Measurements from ENCODE around the gene KCNIP4.

The KCNIP4 gene

GRCh38 chr4:21184788-21185187, 763.8 kb downstream of the KCNIP4 start:
- H3K9me3 Mint-ChIP-seq, result no peaks in the 10 kb centered on the region
- no peaks in the 10 kb centered on the region for H3K27me3 Mint-ChIP-seq
- no peaks in the 10 kb centered on the region for H3K36me3 Mint-ChIP-seq (ENCODE audit: low read depth)
- ATAC-seq (no peak), DNase-seq (no peak)
- no peak overlapping the region for H3K27ac Mint-ChIP-seq
- H3K4me1 Mint-ChIP-seq, result no peaks in the 10 kb centered on the region
- no peak overlapping the region for H3K4me3 Mint-ChIP-seq

DNA sequence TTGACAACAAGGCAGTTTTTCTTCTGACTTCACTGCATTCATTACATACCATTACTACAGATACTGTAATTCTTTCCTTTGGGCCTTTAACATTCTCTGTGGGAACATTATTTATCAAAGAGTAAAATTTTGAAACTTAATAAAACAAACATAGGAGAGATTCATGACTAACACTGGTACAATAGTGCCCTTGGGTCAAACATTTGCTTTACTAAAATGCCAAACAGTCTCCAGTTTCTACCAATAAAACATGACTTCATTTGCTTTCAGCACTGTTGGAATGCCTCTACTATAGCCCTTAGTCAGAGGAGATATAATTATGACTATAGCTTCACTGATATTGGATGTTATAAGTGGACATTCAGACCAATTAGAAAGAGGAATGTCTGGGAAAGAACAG, 766.9 kb downstream of the KCNIP4 start:
- Mint-ChIP-seq H3K4me1 (no peaks in the 10 kb centered on the region), H3K9me3 (no peaks in the 10 kb centered on the region), H3K27ac (no peak overlapping the region), H3K4me3 (no peak overlapping the region), H3K36me3 (ENCODE audit: low read depth) (no peaks in the 10 kb centered on the region), H3K27me3 (no peaks in the 10 kb centered on the region)
- ATAC-seq (no peak), DNase-seq (no peak)

DNA sequence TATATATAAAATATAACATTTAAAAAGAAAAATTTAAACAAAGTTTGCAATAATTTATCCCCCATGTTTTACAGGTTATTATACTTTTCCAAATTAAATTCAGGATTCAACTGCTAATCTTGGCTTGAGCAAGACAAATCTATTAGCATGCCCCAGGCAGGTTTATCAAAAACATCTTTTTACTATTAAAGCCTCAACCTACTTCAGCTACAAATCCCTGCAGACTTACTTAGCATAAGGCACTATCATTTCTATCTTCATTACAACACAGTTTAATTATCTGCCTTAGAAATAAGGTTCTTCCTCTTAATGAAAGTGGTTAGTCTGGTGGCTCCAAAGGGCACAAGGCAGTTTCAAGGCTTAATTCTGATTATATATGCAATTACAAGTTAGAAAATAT, 770.7 kb downstream of the KCNIP4 start:
- Mint-ChIP-seq H3K4me1 (no peaks in the 10 kb centered on the region), H3K9me3 (no peaks in the 10 kb centered on the region), H3K36me3 (ENCODE audit: low read depth) (no peaks in the 10 kb centered on the region), H3K4me3 (no peak overlapping the region), H3K27ac (no peak overlapping the region), H3K27me3 (no peaks in the 10 kb centered on the region)
- ATAC-seq, result no peak
- no peak for DNase-seq

DNA sequence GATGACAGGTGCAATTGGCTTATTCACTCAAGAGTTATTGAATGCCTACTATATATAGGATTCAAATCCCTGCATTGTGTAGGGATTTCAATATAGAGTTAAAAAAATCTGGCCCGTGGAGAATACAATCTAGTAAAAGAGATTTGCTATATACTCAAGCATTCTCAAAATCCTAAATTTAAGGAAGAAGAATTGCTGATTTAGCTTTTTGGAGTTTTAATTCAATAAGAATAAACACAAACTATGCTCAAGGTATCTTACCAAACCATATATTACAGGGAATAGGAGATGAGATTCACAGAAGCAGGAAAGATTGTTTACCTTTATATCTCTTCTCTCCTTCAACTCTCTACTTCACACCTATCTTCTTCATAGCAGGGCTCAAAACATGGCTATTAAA, 771.5 kb downstream of the KCNIP4 start:
- Mint-ChIP-seq H3K27me3 (no peaks in the 10 kb centered on the region), H3K4me3 (no peak overlapping the region), H3K27ac (no peak overlapping the region), H3K4me1 (no peaks in the 10 kb centered on the region), H3K9me3 (no peaks in the 10 kb centered on the region), H3K36me3 (ENCODE audit: low read depth) (no peaks in the 10 kb centered on the region)
- ATAC-seq (no peak), DNase-seq (no peak)

DNA sequence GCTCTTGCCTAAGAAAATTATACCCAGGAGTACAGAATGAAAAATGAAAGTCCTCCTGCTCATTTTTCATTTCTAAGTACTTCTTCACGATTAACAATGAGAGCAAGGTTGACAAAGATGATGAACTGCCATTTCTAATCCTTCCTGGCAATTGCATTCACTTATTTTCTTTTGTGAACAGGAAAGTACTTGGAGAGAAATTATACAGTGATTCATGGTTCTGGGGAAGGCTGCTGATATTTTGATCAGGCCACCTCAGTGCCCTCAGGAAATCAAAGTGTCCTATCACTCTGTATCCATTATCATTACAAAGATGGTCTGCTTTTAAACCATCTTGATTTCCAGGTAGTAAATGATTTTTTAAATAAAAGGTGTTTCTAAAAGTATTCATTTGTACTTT, 780.9 kb downstream of the KCNIP4 start:
- no peaks in the 10 kb centered on the region for H3K4me1 Mint-ChIP-seq
- H3K27ac Mint-ChIP-seq, result no peak overlapping the region
- ATAC-seq, result no peak
- no peaks in the 10 kb centered on the region for H3K36me3 Mint-ChIP-seq (ENCODE audit: low read depth)
- H3K27me3 Mint-ChIP-seq, result no peaks in the 10 kb centered on the region
- no peak for DNase-seq
- H3K9me3 Mint-ChIP-seq, result no peaks in the 10 kb centered on the region
- H3K4me3 Mint-ChIP-seq, result no peak overlapping the region

DNA sequence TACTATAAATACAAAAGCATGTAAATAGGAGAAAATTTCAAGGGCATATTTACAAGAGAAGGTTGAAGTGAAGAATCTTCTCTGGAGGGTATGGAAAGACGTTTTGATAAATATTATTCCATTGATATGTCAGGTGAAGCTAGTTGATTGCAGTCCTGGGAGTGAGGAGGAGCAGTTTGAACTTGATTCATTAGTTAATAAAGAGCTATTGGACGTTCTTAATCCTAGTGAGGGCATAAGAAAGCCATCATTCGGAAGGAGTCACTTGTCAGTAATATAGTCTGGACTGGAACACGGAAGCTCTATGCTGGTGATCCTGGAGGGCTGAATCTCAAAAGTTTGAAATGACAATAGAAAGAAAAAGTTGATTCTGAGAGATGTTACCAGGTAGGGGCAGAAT, 793.2 kb downstream of the KCNIP4 start:
- Mint-ChIP-seq H3K9me3 (no peaks in the 10 kb centered on the region), H3K27me3 (no peaks in the 10 kb centered on the region), H3K36me3 (ENCODE audit: low read depth) (no peaks in the 10 kb centered on the region), H3K27ac (no peak overlapping the region), H3K4me1 (no peaks in the 10 kb centered on the region), H3K4me3 (no peak overlapping the region)
- DNase-seq, result no peak
- ATAC-seq, result no peak

DNA sequence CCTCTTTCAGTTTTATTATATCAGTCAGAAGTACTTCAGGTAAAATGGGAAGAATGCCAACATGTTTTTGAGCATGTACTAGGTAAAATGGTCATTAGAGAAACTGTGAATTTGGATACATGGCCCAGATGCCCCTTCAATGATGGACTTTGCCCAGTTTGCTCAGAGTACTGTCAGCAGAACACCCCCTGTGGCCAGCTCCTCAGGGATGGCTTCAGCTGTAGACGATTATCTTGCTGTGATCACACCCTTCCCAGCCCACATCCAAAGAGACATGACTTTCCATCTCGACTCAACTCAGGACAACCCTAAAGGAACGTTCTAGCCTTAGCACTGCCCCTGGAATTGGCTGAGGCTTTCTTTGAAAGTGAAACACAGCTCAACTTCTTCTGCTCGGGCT, 809.2 kb downstream of the KCNIP4 start:
- DNase-seq (no peak), ATAC-seq (no peak)
- no peaks in the 10 kb centered on the region for H3K27me3 Mint-ChIP-seq
- H3K27ac Mint-ChIP-seq, result no peak overlapping the region
- no peaks in the 10 kb centered on the region for H3K36me3 Mint-ChIP-seq (ENCODE audit: low read depth)
- H3K9me3 Mint-ChIP-seq, result no peaks in the 10 kb centered on the region
- no peaks in the 10 kb centered on the region for H3K4me1 Mint-ChIP-seq
- no peak overlapping the region for H3K4me3 Mint-ChIP-seq

- no peaks in the 10 kb centered on the region for H3K27me3 Mint-ChIP-seq
- H3K36me3 Mint-ChIP-seq (ENCODE audit: low read depth), result no peaks in the 10 kb centered on the region
- no peak overlapping the region for H3K4me3 Mint-ChIP-seq
- H3K27ac Mint-ChIP-seq, result no peak overlapping the region
- no peak for ATAC-seq
- H3K4me1 Mint-ChIP-seq, result no peaks in the 10 kb centered on the region
- DNase-seq, result no peak
- H3K9me3 Mint-ChIP-seq, result no peaks in the 10 kb centered on the region
These were observed 812.4 kb downstream of the KCNIP4 start for GRCh38 chr4:21136051-21136630.

- Mint-ChIP-seq H3K4me3 (no peak overlapping the region), H3K27me3 (no peaks in the 10 kb centered on the region), H3K9me3 (no peaks in the 10 kb centered on the region), H3K36me3 (ENCODE audit: low read depth) (no peaks in the 10 kb centered on the region), H3K4me1 (no peaks in the 10 kb centered on the region), H3K27ac (no peak overlapping the region)
- no peak for ATAC-seq
- no peak for DNase-seq
These were observed 813.6 kb downstream of the KCNIP4 start for GRCh38 chr4:21134994-21135393.

- DNase-seq (no peak), ATAC-seq (no peak)
- no peaks in the 10 kb centered on the region for H3K4me1 Mint-ChIP-seq
- no peaks in the 10 kb centered on the region for H3K9me3 Mint-ChIP-seq
- H3K36me3 Mint-ChIP-seq (ENCODE audit: low read depth), result no peaks in the 10 kb centered on the region
- H3K4me3 Mint-ChIP-seq, result no peak overlapping the region
- no peaks in the 10 kb centered on the region for H3K27me3 Mint-ChIP-seq
- no peak overlapping the region for H3K27ac Mint-ChIP-seq
These were observed 818.0 kb downstream of the KCNIP4 start for GRCh38 chr4:21130606-21131005.

DNA sequence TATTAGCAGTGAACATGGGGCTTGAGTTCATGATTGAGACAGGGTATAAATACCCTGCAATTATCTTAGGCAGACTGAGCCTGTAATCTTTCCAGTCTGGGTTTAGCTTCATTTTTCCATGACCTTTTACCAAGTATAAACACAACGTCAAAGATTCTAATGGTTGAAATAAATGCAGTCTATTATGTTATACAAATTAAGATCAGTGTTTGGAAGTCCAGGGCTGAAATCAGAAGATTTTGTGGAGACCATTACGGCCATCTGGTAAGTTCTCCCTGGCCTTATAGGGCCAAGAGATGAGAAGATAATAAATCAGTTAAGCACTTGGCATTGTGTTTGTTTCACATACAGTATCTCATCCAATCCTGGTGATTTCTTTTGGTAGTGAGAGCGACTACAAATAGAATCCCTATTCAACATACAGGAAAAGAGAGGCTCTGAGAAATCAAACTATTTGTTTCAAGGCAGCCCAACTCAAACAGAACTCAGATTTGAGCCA, 822.5 kb downstream of the KCNIP4 start:
- Mint-ChIP-seq H3K4me3 (no peak overlapping the region), H3K27ac (no peak overlapping the region), H3K4me1 (no peaks in the 10 kb centered on the region), H3K9me3 (peaks cover 5% of the 10 kb centered on the region), H3K27me3 (no peaks in the 10 kb centered on the region), H3K36me3 (ENCODE audit: low read depth) (no peaks in the 10 kb centered on the region)
- ATAC-seq (no peak), DNase-seq (no peak)

GRCh38 chr4:21118301-21118700, 830.3 kb downstream of the KCNIP4 start:
- DNase-seq (no peak), ATAC-seq (no peak)
- Mint-ChIP-seq H3K9me3 (peaks cover 8% of the 10 kb centered on the region), H3K4me1 (no peaks in the 10 kb centered on the region), H3K36me3 (ENCODE audit: low read depth) (no peaks in the 10 kb centered on the region), H3K27ac (no peak overlapping the region), H3K4me3 (no peak overlapping the region), H3K27me3 (no peaks in the 10 kb centered on the region)

DNA sequence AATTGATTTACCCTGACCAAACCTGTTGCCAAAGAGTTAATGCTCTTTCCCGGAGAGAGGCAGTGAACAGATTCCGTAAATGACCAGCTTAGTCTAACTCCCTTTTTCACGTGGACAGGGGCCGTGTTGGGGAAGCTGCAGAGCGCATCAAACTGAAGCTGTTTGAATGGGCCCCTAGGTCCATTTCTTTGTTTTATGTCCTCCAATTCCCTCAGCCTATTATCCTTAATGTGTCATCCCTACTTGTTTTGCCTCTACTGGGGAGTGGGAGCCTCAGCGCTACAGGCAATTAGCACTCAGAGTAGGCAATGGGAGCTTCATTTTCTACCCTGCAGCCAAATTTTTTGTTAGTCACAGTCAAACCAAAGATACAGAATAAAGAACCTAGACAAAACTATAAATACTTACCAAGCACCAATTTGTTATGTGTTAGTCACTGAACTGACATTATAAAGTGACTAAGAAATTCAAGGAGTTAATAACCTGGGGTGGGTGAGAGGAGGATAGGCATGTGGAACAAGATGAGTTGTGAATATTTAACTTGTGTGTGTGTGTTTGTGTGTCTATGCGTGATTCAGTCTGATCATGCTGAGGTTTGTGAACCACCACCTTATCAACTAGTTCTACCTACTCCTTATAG, 830.9 kb downstream of the KCNIP4 start:
- no peaks in the 10 kb centered on the region for H3K36me3 Mint-ChIP-seq (ENCODE audit: low read depth)
- peaks cover 8% of the 10 kb centered on the region for H3K9me3 Mint-ChIP-seq
- H3K4me3 Mint-ChIP-seq, result no peak overlapping the region
- DNase-seq (no peak), ATAC-seq (no peak)
- no peak overlapping the region for H3K27ac Mint-ChIP-seq
- no peaks in the 10 kb centered on the region for H3K27me3 Mint-ChIP-seq
- no peaks in the 10 kb centered on the region for H3K4me1 Mint-ChIP-seq

DNA sequence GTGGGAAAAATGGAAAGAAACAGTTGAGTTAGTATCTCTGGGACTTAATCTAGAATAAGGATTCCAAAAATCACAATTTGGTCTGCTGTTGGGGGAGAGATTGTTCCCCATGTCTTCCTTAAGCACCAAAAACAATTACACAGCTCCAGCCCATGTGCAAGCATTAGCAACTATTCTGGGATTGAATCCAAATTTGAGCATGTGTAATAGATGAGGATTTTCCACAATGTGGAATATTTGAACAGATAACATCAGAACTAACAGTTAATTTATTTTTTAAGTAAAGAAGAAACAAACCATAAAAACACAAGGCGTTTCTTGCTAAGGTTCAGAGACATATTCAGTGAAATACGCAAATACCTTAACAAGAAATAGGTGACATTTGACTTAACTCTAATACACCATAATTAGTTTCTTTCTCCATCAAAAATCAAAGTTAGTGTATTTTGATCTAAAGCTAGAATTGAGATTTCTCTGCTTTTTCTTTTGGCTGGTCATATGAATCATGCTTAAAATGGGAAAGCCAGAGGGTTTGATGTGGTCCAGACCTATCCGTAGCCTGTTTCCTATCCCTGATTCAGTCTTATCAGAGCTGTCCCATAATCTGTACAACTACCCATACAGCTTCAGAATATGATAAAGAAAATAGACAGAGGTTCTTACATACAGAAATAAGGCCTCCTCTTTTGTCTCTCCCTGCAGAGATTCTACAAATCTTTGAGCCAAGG, 834.9 kb downstream of the KCNIP4 start:
- ATAC-seq, result no peak

GRCh38 chr4:21102667-21103066, 845.9 kb downstream of the KCNIP4 start:
- no peak for DNase-seq
- Mint-ChIP-seq H3K4me1 (peaks cover 4% of the 10 kb centered on the region), H3K36me3 (ENCODE audit: low read depth) (no peaks in the 10 kb centered on the region), H3K9me3 (peaks cover 9% of the 10 kb centered on the region), H3K27ac (no peak overlapping the region), H3K27me3 (no peaks in the 10 kb centered on the region), H3K4me3 (no peak overlapping the region)
- no peak for ATAC-seq

More for the DNA sequence above, 834.9 kb downstream of the KCNIP4 start:
- no peak overlapping the region for H3K27ac Mint-ChIP-seq
- no peaks in the 10 kb centered on the region for H3K27me3 Mint-ChIP-seq
- H3K36me3 Mint-ChIP-seq (ENCODE audit: low read depth), result no peaks in the 10 kb centered on the region
- no peak for DNase-seq
- no peaks in the 10 kb centered on the region for H3K4me1 Mint-ChIP-seq
- peaks cover 16% of the 10 kb centered on the region for H3K9me3 Mint-ChIP-seq
- no peak overlapping the region for H3K4me3 Mint-ChIP-seq
